ENCODE data around the gene OR6N2. TPM values are rescaled to one million over a fixed set of nuclear protein-coding genes. Genes with fewer than 3 reads are reported as not detected.

Gene OR6N2, protein sequence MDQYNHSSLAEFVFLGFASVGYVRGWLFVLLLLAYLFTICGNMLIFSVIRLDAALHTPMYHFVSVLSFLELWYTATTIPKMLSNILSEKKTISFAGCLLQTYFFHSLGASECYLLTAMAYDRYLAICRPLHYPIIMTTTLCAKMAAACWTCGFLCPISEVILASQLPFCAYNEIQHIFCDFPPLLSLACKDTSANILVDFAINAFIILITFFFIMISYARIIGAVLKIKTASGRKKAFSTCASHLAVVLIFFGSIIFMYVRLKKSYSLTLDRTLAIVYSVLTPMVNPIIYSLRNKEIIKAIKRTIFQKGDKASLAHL
- not detected in 2 replicates for total RNA-seq

DNA sequence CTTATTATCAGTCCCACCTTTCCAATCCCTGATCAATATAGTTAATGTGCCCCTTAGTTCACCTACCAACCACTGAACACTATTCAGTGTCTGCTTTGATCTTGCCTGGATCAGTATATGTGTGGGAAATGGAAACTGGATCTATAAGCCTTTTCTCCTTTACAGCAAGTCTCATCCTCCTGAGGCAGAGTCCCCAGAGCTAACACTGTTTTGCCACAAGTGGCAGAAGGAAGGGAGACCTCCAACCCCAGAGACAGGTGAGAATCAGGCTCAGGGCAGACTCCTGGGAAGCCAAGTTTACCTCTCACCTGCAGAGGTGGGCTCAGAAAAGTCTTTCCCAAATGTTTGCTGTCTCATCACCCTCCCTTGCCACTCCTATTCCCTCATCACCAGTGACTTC is at the start of gene OR6N2:
OR6N2 (minus strand) TSS at position 101 of the 400 bp plus-strand sequence. CDS start 3,569 bp downstream, outside the sequence.

DNA sequence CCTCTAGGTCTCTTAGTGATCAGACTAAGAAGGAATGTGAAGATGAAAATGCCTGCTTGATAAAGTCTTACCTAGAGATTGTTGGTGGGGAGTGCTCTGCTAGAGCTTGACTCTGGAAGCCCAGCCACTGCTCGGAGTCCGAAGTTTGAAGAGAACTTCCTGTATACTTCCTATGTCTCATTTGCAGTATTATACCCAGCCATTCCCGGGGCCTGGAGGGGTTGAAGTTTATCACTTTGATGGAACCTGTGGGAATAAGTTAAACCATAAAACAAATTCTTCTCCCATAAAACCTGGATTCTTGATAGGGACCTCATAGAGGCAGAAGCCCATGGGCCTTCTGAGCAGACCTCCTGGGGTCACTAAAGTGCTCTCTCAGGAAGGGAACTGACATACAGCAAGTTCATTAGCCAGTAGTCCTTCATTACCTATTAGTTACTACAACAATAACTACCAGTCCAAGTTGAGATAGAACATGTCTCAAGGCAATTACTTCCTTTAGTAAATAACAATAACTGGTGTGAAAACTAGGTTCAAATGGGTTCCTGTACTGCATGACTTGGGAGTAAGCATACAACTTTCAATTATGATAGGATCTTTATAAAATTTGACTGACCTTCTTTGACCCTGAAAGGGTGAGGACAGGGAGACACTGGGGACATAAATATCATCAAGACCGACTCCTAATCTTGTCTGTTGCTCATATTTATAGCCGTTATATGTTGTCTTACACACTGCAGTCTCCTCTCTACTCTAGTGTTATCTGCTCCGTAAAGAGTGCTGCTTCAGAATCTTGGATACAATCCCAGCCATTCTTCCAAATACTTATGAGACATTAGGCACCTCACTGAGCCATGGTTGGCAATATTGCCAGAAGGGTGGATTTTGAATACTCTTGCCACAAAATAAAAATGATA is 8.8 kb downstream of the OR6N2 start, which contains the start of gene OR6N1:
OR6N1 (minus strand) TSS at position 246 of the 917 bp plus-strand sequence. CDS start 5,513 bp downstream, outside the sequence.

DNA sequence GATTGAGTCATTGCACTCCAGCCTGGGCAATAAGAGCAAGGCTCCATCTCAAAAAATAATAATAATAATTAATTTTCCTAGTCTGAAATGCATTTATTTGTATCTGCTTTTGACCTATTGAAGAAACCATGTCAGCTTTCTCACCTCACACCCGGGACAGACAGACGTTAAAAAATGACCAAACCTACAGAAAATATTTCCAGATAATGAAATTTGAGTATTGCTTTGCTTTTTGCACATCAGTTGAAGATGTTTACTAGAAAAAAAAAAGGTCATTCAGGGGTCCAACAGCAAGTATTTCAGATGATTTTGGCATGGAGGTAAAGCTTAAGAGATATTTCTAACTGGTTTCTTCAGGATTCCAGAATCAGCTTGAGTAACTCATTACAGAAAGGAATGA is 26.6 kb downstream of the OR6N2 start, which contains the start of gene OR6K6:
OR6K6 (plus strand) TSS at position 301 of the 400 bp plus-strand sequence. CDS start 168 bp downstream, outside the sequence.

Other genes with a start within 250 kb of the OR6N2 start
- not detected in 2 replicates for gene OR6Y1, start 226.8 kb downstream of the OR6N2 start, total RNA-seq
- gene OR6P1, start 210.6 kb downstream of the OR6N2 start, total RNA-seq: not detected in 2 replicates
- not detected in 2 replicates for gene OR10X1, start 201.3 kb downstream of the OR6N2 start, total RNA-seq
- not detected in 2 replicates for gene OR10Z1, start 175.9 kb downstream of the OR6N2 start, total RNA-seq
- gene SPTA1, start 94.5 kb downstream of the OR6N2 start, total RNA-seq: not detected in 2 replicates
- not detected in 2 replicates for gene OR6K2, start 80.6 kb downstream of the OR6N2 start, total RNA-seq
- gene OR6K3, start 60.5 kb downstream of the OR6N2 start, total RNA-seq: not detected in 2 replicates
- gene OR6K6, start 26.5 kb downstream of the OR6N2 start, total RNA-seq: not detected in 2 replicates
- gene OR6N1, start 9.0 kb downstream of the OR6N2 start, total RNA-seq: not detected in 2 replicates
- gene MNDA, start 50.1 kb upstream of the OR6N2 start, total RNA-seq: not detected in 2 replicates
- not detected in 2 replicates for gene PYHIN1, start 150.3 kb upstream of the OR6N2 start, total RNA-seq
- gene IFI16, start 228.7 kb upstream of the OR6N2 start, total RNA-seq: 68.1 and 161 TPM in 2 replicates